GM23338 (cell line): ENCODE measurements around the gene PRDM8. TPM values are rescaled to one million over a fixed set of nuclear protein-coding genes. Genes with fewer than 3 reads are reported as not detected.
"Not testable (repeated sequence)": the region's sequence is repeated elsewhere in the genome, so short reads cannot be mapped to it uniquely, and the experiment has no call there.

Experiments
- ATAC-seq: fragments of 200-7000 bp; cut with Tn5 transposase; 3 replicates; pipeline ENCODE4 v1.9.1; 2020
- DNase-seq: peaks from one replicate; pipeline ENCODE4 v3.0.0-alpha.2; 2015; ENCODE audit warnings: low spot score
- H2AFZ ChIP-seq: fragments of 200-600 bp; sonication (generic); 2 replicates; pipeline ENCODE4 v1.8.0; 2016; ENCODE audit warnings: antibody characterized with exemption, mild to moderate bottlenecking, moderate library complexity
- H3F3A ChIP-seq: fragments of 200-600 bp; sonication (generic); replicated peaks from 2 replicates; pipeline ENCODE4 v1.8.0; 2017; ENCODE audit warnings: antibody characterized with exemption, mixed run types, low read depth
- H3K27ac ChIP-seq: fragments of 200-600 bp; sonication (generic); 2 replicates; pipeline ENCODE4 v1.6.1; 2016; ENCODE audit warnings: low read depth
- H3K27me3 ChIP-seq: fragments of 200-600 bp; sonication (generic); 2 replicates; pipeline ENCODE4 v1.8.0; 2016; ENCODE audit warnings: mild to moderate bottlenecking, mixed run types, moderate library complexity; ENCODE audit not compliant: insufficient read depth
- H3K36me3 ChIP-seq: fragments of 200-600 bp; sonication (generic); 2 replicates; pipeline ENCODE4 v1.8.0; 2016; ENCODE audit warnings: mild to moderate bottlenecking; ENCODE audit not compliant: insufficient read depth
- H3K4me1 ChIP-seq: fragments of 200-600 bp; sonication (generic); 2 replicates; pipeline ENCODE4 v1.8.0; 2016; ENCODE audit warnings: mild to moderate bottlenecking, moderate library complexity; ENCODE audit not compliant: insufficient read depth
- H3K4me2 ChIP-seq: fragments of 200-600 bp; sonication (generic); 2 replicates; pipeline ENCODE4 v1.7.1; 2017; ENCODE audit warnings: mixed run types
- H3K4me3 ChIP-seq: fragments of 200-600 bp; sonication (generic); 2 replicates; pipeline ENCODE4 v1.6.1; 2016; ENCODE audit warnings: mixed run types
- H3K79me2 ChIP-seq: fragments of 200-600 bp; sonication (generic); replicated peaks from 2 replicates; pipeline ENCODE4 v1.8.0; 2017; ENCODE audit warnings: mild to moderate bottlenecking; ENCODE audit not compliant: insufficient read depth
- H3K9me2 ChIP-seq: fragments of 200-600 bp; sonication (generic); 2 replicates; pipeline ENCODE4 v1.8.0; 2017; ENCODE audit not compliant: insufficient read depth
- H4K20me1 ChIP-seq: fragments of 200-600 bp; sonication (generic); replicated peaks from 2 replicates; pipeline ENCODE4 v1.8.0; 2017; ENCODE audit warnings: mild to moderate bottlenecking; ENCODE audit not compliant: insufficient read depth
- H3K27ac Mint-ChIP-seq: 2 replicates; pipeline ENCODE4 v1.8.0; 2020; ENCODE audit warnings: inconsistent platforms, mild to moderate bottlenecking, moderate library complexity, mixed read lengths
- H3K27me3 Mint-ChIP-seq: 3 replicates; pipeline ENCODE4 v1.8.0; 2022; ENCODE audit warnings: low read depth, mild to moderate bottlenecking, moderate library complexity, mixed read lengths, inconsistent platforms; ENCODE audit not compliant: insufficient read depth, poor library complexity
- H3K36me3 Mint-ChIP-seq: 3 replicates; pipeline ENCODE4 v1.8.0; 2021; ENCODE audit warnings: low read depth, mild to moderate bottlenecking, inconsistent platforms, moderate library complexity, mixed read lengths
- H3K4me1 Mint-ChIP-seq: 3 replicates; pipeline ENCODE4 v1.8.0; 2020; ENCODE audit warnings: mild to moderate bottlenecking, inconsistent platforms, mixed read lengths
- H3K4me3 Mint-ChIP-seq: 3 replicates; pipeline ENCODE4 v1.8.0; 2021; ENCODE audit warnings: moderate library complexity, mild to moderate bottlenecking, inconsistent platforms, mixed read lengths
- H3K9me3 Mint-ChIP-seq: 3 replicates; pipeline ENCODE4 v1.8.0; 2020; ENCODE audit warnings: moderate library complexity, mild to moderate bottlenecking, inconsistent platforms, mixed read lengths
- CREB1 ChIP-seq: fragments of 250-450 bp; sonication (Bioruptor Pico); IDR thresholded peaks from 2 replicates; pipeline ENCODE4 v1.5.0; 2020; ENCODE audit warnings: low read depth, mild to moderate bottlenecking, moderate library complexity
- ETS1 ChIP-seq: IDR thresholded peaks from 2 replicates; pipeline ENCODE4 v1.6.1; 2016; ENCODE audit warnings: antibody characterized with exemption
- EZH2 ChIP-seq: fragments of 200-600 bp; sonication (generic); IDR thresholded peaks from one replicate; pipeline ENCODE4 v1.8.0; 2017; ENCODE audit warnings: antibody characterized with exemption, mild to moderate bottlenecking, low read depth; ENCODE audit not compliant: unreplicated experiment
- EZH2phosphoT487 ChIP-seq: fragments of 200-600 bp; sonication (generic); IDR thresholded peaks from one replicate; pipeline ENCODE4 v1.8.1; 2018; ENCODE audit warnings: antibody characterized with exemption; ENCODE audit not compliant: unreplicated experiment
- JUNB ChIP-seq: IDR thresholded peaks from one replicate; pipeline ENCODE4 v1.6.1; 2016; ENCODE audit warnings: antibody characterized with exemption; ENCODE audit not compliant: unreplicated experiment
- NANOG ChIP-seq: IDR thresholded peaks from 2 replicates; pipeline ENCODE4 v1.6.1; 2016; ENCODE audit warnings: antibody characterized with exemption, borderline replicate concordance
- POLR2AphosphoS5 ChIP-seq: IDR thresholded peaks from 2 replicates; pipeline ENCODE4 v1.6.1; 2016; ENCODE audit warnings: antibody characterized with exemption, low read depth
- REST ChIP-seq: IDR thresholded peaks from one replicate; pipeline ENCODE4 v1.6.1; 2018; ENCODE audit warnings: antibody characterized with exemption; ENCODE audit not compliant: unreplicated experiment
- STAT1 ChIP-seq: IDR thresholded peaks from one replicate; pipeline ENCODE4 v1.6.1; 2016; ENCODE audit warnings: antibody characterized with exemption; ENCODE audit not compliant: unreplicated experiment
- ZNF114 ChIP-seq: fragments of 250-450 bp; sonication (Bioruptor Pico); IDR thresholded peaks from 2 replicates; pipeline ENCODE4 v1.5.0; 2020; ENCODE audit warnings: mild to moderate bottlenecking, moderate library complexity
- ZNF331 ChIP-seq: fragments of 250-450 bp; sonication (Bioruptor Pico); IDR thresholded peaks from 2 replicates; pipeline ENCODE4 v1.5.0; 2020; ENCODE audit warnings: low read depth, mild to moderate bottlenecking, moderate library complexity
- ZNF462 ChIP-seq: fragments of 250-450 bp; sonication (Bioruptor Pico); IDR thresholded peaks from 2 replicates; pipeline ENCODE4 v1.5.0; 2020; ENCODE audit warnings: mild to moderate bottlenecking, moderate library complexity
- polyA plus RNA-seq: library from polyadenylated mRNA; unstranded; fragments of >200 nt; fragmentation: Nextera tagmentation; extraction: Ambion mirVana; gene quantifications from 2 replicates; pipeline ENCODE4 v1.2.1, GENCODE V29; 2016
- total RNA-seq: library from RNA; depleted of rRNA; stranded (reverse); fragments of >200 nt; shearing (Covaris generic); gene quantifications from 2 replicates; pipeline ENCODE4 v1.2.3, GENCODE V29; 2014

The PRDM8 gene
- total and polyA plus RNA-seq, 2 experiments from 2014 or later, result 0.16 TPM; not detected in 1

DNA sequence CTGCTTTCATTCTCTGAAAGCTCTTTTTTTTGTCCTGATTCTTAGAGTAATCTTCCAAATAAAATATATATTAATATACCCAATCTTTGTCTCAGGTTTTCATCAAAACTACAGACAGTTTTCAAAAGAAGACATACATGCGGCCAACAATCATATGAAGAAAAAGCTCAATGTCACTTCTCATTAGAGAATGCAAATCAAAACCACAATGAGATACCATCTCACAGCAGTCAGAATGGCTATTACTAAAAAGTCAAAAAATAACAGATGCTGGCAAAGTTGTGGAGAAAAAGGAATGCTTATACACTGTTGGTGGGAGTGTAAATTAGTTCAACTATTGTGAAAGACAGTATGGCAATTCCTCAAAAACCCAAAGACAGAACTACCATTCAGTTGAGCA, 50.2 kb downstream of the PRDM8 start:
- H3K79me2 ChIP-seq, H3K36me3 ChIP-seq, H3K4me1 ChIP-seq, H2AFZ ChIP-seq, H3K36me3 Mint-ChIP-seq, H3K27ac Mint-ChIP-seq, H3K9me3 Mint-ChIP-seq, H3K27me3 ChIP-seq, H3K27ac ChIP-seq, H3K4me3 ChIP-seq, H3F3A ChIP-seq, H3K9me2 ChIP-seq, ATAC-seq, H3K4me1 Mint-ChIP-seq, H4K20me1 ChIP-seq, H3K4me2 ChIP-seq, H3K27me3 Mint-ChIP-seq, DNase-seq, H3K4me3 Mint-ChIP-seq: not testable (repeated sequence)

GRCh38 chr4:80249144-80249543, 51.8 kb downstream of the PRDM8 start:
- H3K4me1 ChIP-seq, result no peaks in the 10 kb centered on the region
- Mint-ChIP-seq H3K27ac (no peak overlapping the region), H3K27me3 (peaks cover 7% of the 10 kb centered on the region), H3K9me3 (no peaks in the 10 kb centered on the region), H3K4me1 (no peaks in the 10 kb centered on the region), H3K4me3 (no peak overlapping the region), H3K36me3 (no peaks in the 10 kb centered on the region)
- no peaks in the 10 kb centered on the region for H3K27me3 ChIP-seq
- DNase-seq (no peak), ATAC-seq (no peak)
- no peaks in the 10 kb centered on the region for H3K9me2 ChIP-seq
- no peaks in the 10 kb centered on the region for H3F3A ChIP-seq
- H4K20me1 ChIP-seq, result no peaks in the 10 kb centered on the region
- no peak overlapping the region for H2AFZ ChIP-seq
- H3K36me3 ChIP-seq, result no peaks in the 10 kb centered on the region
- no peak overlapping the region for H3K4me2 ChIP-seq
- no peaks in the 10 kb centered on the region for H3K79me2 ChIP-seq
- no peak overlapping the region for H3K4me3 ChIP-seq
- no peak overlapping the region for H3K27ac ChIP-seq
- TF ChIP-seq POLR2AphosphoS5, result no peak
- no peak for TF ChIP-seq CREB1 (CRISPR knock-in tag)
- TF ChIP-seq EZH2, result no peak
- TF ChIP-seq ZNF331 (CRISPR knock-in tag), result no peak
- TF ChIP-seq NANOG, result no peak
- no peak for TF ChIP-seq EZH2phosphoT487
- no peak for TF ChIP-seq ZNF114
- no peak for TF ChIP-seq JUNB
- no peak for TF ChIP-seq REST
- no peak for TF ChIP-seq ETS1
- TF ChIP-seq ZNF462, result no peak
- TF ChIP-seq STAT1, result no peak
